ENCODE measurements around the gene ZNF296. TPM values are rescaled to one million over a fixed set of nuclear protein-coding genes. Genes with fewer than 3 reads are reported as not detected.

ZNF296 gene
- total and polyA plus RNA-seq, 2 of the 13 experiments (the other 11 are each of a cell fraction or from before 2014, with no cell fraction given), result 0.26 to 0.62 TPM

GRCh38 chr19:45092747-45093678 is 16.7 kb upstream of the ZNF296 start, which contains the start of gene PPP1R37 (continued):
- TF ChIP-seq ZNF615 (CRISPR knock-in tag; IDR thresholded peaks at IDR 0.05; ENCODE audit: borderline replicate concordance) (no peak), ZNF235 (CRISPR knock-in tag; IDR thresholded peaks at IDR 0.05; ENCODE audit: borderline replicate concordance) (peak; percentile 47; the same call in 1 of the 2 replicates), ZNF281 (CRISPR knock-in tag; IDR thresholded peaks at IDR 0.05; ENCODE audit: borderline replicate concordance) (peak; percentile 7; the same call in 1 of the 2 replicates), SMAD3 (CRISPR knock-in tag; IDR thresholded peaks at IDR 0.05) (no peak), FOSL1 (CRISPR knock-in tag; IDR thresholded peaks at IDR 0.05; ENCODE audit: borderline replicate concordance) (no peak), TGIF2 (CRISPR knock-in tag; IDR thresholded peaks at IDR 0.05) (peak; percentile 76; the same call in 1 of the 2 replicates), TRIM24 (CRISPR knock-in tag; IDR thresholded peaks at IDR 0.05) (no peak), SAFB2 (CRISPR knock-in tag; IDR thresholded peaks at IDR 0.05; ENCODE audit: borderline replicate concordance, low read depth) (no peak; the same call in 1 of the 2 replicates), EHMT2 (IDR thresholded peaks at IDR 0.05; ENCODE audit: borderline replicate concordance, low read depth, low read length) (no peak), ZSCAN9 (CRISPR knock-in tag; IDR thresholded peaks at IDR 0.05; ENCODE audit: borderline replicate concordance) (no peak), TEAD2 (CRISPR knock-in tag; IDR thresholded peaks at IDR 0.05) (no peak), ARNT2 (CRISPR knock-in tag; IDR thresholded peaks at IDR 0.05; ENCODE audit: low read depth) (0 out of 2 replicates have a peak, but pooled peaks have one; percentile 40), ZNF597 (CRISPR knock-in tag; IDR thresholded peaks at IDR 0.05) (no peak), ZNF256 (CRISPR knock-in tag; conservative IDR thresholded peaks at IDR 0.05) (no peak), ATF4 (CRISPR knock-in tag; IDR thresholded peaks at IDR 0.05) (peak in 1 of 2 experiments; percentile 45; a peak in 1 of 4 replicates), SCMH1 (CRISPR knock-in tag; IDR thresholded peaks at IDR 0.05; ENCODE audit: borderline replicate concordance) (no peak), NFKBIZ (CRISPR knock-in tag; IDR thresholded peaks at IDR 0.05) (no peak; the same call in 1 of the 2 replicates), ARID3A (IDR thresholded peaks at IDR 0.05; ENCODE audit: low read depth, low read length) (no peak), PHF8 (CRISPR knock-in tag; IDR thresholded peaks at IDR 0.05) (peak; percentile 71), IRF1 (CRISPR knock-in tag; IDR thresholded peaks at IDR 0.05; ENCODE audit: low read depth) (0 out of 2 replicates have a peak, but pooled peaks have one; percentile 67), MIER3 (CRISPR knock-in tag; IDR thresholded peaks at IDR 0.05; ENCODE audit: borderline replicate concordance) (no peak)
